ENCODE results near the gene KIAA0586.
"Not testable (repeated sequence)": the region's sequence is repeated elsewhere in the genome, so short reads cannot be mapped to it uniquely, and the experiment has no call there.

KIAA0586 gene

DNA sequence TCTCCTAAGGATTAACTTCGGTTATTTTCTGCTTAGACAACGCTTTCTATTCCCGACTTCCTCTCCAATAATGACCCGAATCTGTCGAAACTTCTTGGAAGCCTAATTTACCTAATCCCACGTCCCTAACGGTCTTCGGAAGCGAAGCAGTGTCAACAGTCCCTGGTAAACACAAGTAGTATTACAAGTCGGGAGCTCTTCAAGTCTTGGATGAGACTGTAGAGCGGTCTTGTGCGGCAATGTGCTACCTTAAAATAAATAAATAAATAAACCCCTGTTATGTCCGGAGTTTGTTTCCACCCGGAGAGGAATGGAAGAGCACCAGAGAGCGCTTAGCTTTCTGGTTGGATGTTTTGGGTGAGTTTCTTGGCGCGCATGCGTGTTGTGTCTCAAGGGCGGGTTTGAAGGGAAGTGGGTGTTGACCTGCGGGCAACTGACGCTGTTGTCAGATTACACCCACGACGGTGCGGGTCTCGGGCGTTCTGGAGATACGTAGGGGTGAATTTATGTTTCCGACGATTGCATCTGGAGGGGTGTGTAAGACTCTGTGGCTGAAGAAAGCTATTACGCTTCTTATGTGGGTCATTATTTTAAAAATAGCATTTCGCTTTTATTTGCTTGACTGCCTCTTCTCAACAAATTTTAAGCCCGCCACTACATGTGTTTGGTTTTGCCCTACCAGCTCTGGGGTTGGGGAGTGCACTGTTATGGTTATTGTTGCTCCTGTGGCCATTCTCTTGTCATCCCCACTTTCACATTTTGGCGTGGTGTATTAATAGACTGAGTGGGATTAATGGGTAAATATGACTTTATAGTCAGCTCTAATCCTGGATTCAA is at the start of gene KIAA0586, which contains the start of gene TIMM9:
Gene KIAA0586, plus strand, starts transcription at position 439 of the 837 bp plus-strand sequence. CDS start 546 bp downstream, outside the sequence.
Gene TIMM9, minus strand, starts transcription at position 251 of the 837 bp plus-strand sequence. CDS start 15,586 bp downstream, outside the sequence.
- peak; percentile 95 for DNase-seq

DNA sequence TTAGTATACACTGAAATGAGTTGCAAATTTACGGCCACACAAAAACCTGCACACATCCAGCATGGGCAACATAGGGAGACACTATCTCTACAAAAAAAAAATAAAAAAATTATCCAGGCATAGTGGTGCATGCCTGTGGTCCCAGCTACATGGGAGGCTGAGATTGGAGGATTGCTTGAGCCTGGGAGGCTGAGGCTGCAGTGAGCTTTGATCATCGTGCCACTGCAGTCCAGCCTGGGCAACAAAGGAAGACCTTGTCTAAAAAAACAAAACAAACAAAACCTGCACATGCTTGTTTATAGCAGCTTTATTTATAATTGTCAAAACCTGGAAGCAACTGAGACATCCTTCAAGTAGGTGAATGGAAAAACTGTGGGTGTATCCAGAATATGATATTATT is 36.7 kb upstream of the KIAA0586 start:
- DNase-seq: no peak

GRCh38 chr14:58395562-58395811 is 32.0 kb upstream of the KIAA0586 start:
- DNase-seq: no peak

DNA sequence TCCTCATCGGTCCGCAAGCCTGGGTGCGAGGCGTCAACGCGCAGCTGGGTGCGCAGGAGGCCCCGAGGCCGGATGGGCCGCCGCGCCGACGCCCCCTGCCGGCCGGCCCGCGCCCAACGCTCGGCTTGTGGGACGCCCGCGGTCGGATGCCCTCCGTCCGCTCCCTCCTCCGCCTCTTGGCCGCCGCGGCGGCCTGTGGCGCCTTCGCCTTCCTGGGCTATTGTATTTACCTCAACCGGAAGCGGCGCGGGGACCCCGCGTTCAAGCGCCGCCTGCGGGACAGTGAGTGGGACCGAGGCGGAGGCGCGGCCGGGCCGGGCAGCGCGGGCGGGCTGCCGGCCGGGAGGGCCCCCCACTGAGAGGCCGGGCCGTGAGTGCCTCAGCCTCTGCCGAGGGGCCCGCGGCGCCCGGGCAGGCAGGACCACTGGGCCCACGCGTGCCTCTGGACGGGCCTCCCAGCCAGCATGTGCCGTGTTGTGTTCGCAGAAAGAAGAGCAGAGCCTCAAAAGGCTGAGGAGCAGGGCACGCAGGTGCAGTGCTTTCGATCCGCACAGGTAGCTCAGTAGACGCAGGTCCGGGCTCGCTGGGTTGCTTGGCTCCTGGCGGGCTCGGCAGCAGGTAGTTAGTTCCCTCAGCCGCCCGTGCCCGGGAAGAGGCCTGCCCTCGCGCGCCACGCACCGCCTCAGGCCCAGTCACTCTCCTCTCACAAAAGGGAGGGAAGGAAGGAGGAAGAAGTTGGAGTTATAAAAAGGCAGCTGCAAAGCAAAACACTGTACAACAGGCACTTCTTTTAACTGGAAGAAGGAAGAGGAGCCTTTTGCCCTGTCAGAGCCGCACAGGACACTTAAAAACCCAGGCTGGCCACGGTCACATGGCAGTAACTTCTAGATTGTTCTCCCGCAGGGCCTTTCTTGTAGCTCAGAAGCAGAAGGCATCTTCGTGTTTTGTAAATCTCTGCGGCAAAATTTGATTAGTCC is 31.4 kb upstream of the KIAA0586 start, which contains the start of gene TOMM20L:
Gene TOMM20L, plus strand, starts transcription at position 119 of the 977 bp plus-strand sequence. Its CDS starts 28 bp downstream, at position 147.
- DNase-seq: peak; percentile 38

GRCh38 chr14:58397156-58397555 is 30.4 kb upstream of the KIAA0586 start:
- DNase-seq: no peak

DNA sequence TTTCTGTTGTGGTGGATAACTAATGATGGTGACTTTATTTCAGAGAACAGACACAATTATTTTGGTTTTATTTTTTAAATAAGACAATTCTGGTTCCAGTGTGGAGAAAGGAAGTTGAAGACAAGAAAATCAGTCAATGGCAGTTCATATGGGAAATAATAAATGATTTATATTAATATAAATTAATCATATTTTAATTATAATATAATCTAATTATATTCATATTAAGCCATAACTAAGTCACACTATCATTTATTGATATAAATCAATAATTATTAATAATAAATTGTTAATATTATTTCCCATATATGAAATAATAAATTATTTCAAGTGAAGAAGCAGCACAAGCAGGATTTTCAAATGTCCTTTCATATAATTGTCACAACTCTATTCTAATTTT is 29.0 kb upstream of the KIAA0586 start:
- DNase-seq: no peak

DNA sequence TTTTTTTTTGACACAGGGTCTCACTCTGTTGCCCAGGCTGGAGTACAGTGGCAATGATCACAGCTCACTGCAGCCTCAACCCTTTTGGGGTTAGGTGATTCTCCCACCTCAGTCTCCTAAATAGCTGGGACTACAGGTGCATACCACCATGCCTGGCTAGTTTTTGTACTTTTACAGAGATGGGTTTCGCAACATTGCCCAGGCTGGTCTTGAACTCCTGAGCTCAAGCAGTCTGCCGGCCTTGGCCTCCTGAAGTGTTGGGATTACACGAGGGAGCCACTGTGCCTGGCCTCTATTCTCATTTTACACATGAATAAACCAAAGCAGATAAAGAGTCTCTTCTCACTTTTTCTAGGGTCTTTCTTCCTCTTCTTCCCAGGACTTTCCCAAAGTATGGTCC is 28.6 kb upstream of the KIAA0586 start:
- DNase-seq: no peak

DNA sequence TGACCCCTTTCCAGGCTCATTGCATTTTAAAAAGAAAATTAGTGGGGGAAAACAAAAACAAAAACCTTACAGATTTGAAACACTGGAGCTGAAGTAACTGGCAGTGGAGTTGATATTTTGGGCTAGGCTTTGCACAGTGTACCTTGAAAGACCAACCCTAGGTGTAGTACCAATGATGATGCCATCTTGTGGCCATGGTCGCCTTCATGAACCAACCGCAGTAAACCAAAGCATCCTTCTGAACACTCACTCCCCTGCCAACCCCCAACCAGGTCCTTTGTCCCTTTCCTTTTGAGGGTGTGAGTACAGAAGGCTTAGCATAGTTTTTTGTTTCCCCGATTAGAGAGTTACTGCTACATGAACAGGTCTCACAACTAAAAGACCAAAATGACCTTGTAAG is 25.9 kb upstream of the KIAA0586 start:
- DNase-seq: no peak

DNA sequence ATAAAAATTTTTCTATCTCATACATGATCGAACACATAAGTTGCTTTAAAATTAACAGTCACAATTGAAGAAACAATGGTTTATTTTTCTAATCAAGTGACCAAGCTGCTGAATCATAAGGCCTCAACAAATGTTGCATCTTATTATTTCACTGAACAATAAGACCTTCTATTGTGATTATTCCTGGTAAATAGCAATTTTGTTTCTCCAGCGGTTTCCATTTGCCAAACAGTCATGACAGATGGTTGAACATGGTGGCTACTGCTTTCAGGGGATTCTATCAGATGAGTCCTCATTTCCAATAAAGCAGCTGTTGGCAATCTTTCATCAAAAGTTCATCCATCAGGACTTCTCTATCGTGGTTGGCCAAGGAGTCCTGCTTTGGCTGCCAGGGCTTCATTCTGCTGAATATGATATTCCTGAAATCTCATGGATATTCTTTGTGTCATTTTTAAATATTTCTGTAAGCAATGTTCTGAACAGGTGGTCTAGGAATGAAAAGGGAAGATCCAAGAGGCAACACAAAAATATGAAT is 18.8 kb upstream of the KIAA0586 start:
- DNase-seq: no peak

GRCh38 chr14:58414845-58415244 is 12.7 kb upstream of the KIAA0586 start:
- DNase-seq: no peak

DNA sequence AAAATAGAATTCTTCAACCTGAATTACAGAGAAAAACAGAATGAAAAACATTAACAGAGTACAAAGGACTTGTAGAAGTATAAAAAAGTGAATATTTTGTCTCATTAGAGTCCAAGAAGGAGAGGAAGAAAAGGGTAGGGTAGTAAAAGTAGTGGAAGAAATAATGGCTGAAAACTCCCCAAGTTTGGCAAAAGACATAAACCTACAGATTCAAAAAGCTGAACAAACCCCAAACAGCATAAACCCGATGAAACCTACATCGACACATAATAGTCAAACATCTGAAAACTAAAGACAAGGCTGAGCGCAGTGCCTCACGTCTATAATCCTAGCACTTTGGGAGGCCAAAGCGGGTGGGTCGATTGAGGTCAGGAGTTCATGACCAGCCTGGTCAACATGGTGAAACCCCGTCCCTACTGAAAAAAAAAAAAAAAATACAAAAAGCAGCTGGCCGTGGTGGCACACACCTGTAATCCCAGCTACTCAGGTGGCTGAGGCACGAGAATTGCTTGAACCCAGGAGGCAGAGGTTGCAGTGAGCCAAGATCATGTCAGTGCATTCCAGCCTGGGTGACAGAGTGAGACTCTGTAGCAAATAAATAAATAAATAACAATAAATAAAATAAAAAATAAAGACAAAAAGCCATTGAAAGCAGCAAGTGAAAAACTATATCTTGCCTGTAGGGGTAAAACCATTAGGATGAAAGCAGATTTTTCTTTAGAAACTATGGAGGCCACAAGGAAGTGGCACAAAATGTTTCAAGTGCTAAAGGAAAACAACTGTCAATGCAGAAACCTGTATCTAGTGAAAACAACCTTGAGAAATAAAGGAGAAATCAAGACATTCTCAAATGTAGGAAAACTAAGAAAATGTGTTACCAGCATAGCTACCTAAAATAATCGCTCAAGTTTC is 11.6 kb upstream of the KIAA0586 start:
- no peak for DNase-seq

DNA sequence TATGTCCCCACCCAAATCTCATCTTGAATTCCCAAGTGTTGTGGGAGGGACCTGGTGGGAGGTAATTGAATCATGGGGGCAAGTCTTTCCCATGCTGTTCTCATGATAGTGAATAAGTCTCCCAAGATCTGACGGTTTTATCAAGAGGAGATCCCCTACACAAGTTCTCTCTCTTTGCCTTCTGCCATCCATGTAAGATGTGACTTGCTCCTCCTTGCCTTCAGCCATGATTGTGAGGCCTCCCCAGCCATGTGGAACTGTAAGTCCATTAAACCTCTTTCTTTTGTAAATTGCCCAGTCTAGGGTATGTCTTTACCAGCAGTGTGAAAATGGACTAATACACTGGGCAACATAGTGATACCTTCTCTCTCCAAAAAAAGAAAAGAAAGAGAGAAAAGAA is 10.6 kb upstream of the KIAA0586 start:
- not testable (repeated sequence) for DNase-seq

- DNase-seq: peak; percentile 80
These were observed 744 bp upstream of the KIAA0586 start for GRCh38 chr14:58426670-58427280.

GRCh38 chr14:58428118-58428683 is 682 bp downstream of the KIAA0586 start:
- DNase-seq: peak; percentile 39

GRCh38 chr14:58430156-58430555 is 2.6 kb downstream of the KIAA0586 start:
- no peak for DNase-seq

GRCh38 chr14:58439476-58439875 is 12.0 kb downstream of the KIAA0586 start:
- DNase-seq: no peak

- no peak for DNase-seq
These were observed 17.1 kb downstream of the KIAA0586 start for GRCh38 chr14:58444627-58445026.

DNA sequence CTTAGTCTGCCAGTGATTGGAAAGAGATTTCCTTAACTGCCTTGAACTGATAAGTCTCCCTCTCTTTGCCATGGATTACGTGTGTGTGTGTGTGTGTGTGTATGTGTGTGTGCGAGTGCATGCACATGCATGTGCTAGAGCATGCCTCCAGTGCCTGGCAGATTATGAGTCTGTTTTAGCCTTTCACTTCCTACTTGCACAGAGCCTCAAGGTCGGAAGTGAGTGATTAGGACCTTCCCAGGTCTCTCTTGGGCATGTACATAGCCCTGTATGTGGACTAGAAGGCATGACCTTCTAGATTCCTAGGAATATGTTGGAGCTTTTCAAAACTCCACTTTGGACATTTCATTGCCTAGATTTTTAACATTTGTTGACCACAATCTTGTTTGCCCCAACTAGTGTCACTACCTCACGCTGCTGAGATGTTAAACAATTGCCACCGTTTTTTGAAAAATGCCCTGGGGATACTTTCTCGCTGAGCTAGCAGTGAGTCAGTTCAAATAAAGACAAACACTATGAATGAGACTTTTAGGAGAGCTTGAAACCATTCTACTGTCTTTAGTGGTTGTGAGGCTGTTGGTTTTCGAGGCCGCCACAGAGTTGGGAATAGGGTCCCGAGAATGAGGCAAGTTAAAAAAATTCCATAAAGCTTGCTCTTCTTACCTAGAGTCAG is 28.2 kb downstream of the KIAA0586 start:
- no peak for DNase-seq

GRCh38 chr14:58460772-58461171 is 33.3 kb downstream of the KIAA0586 start:
- peak; percentile 64 for DNase-seq

GRCh38 chr14:58463147-58463546 is 35.6 kb downstream of the KIAA0586 start:
- no peak for DNase-seq

DNA sequence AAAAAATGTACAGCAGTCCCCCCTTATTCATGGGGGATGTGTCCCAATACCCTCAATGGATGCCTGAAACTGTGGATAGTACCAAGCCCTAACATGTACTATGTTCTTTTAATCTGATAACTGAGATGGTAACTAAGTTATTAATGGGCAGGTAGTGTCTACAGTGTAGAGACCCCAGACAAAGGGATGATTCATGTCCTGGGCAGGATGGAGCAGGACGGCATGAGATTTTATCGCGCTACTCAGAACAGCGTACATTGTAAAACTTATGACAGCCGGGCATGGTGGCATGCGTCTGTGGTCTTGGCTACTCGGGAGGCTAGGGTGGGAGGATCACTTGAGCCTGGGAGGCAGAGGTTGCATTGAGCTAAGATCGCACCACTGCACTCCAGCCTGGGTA is 37.1 kb downstream of the KIAA0586 start:
- no peak for DNase-seq

Data from NCI-H2227 treated with DMSO at 0.1 percent for 48 hours (cell line).